ENCODE measurements around the gene UBXN11.

GRCh38 chr1:26283279-26283853, 23.1 kb downstream of the UBXN11 start:
- TF ChIP-seq CTCF (IDR thresholded peaks at IDR 0.05) (no peak), POLR2A (IDR thresholded peaks at IDR 0.05) (no peak)
